SU-DHL-6 (cell line): ENCODE data around the gene LRRTM4.
"Not testable (repeated sequence)": the region's sequence is repeated elsewhere in the genome, so short reads cannot be mapped to it uniquely, and the experiment has no call there.

Source experiments
- H2AFZ ChIP-seq: fragments of 200-600 bp; sonication (generic); 2 replicates; pipeline ENCODE4 v1.6.1; 2014; ENCODE audit warnings: low read depth, mild to moderate bottlenecking, moderate library complexity, mixed read lengths, antibody characterized with exemption, low read length; ENCODE audit not compliant: severe bottlenecking
- H3F3A ChIP-seq: fragments of 200-600 bp; shearing (Covaris generic); 2 replicates; pipeline ENCODE4 v1.6.0; 2016; ENCODE audit warnings: antibody characterized with exemption, mild to moderate bottlenecking; ENCODE audit not compliant: insufficient read depth
- H3K27ac ChIP-seq: fragments of 200-600 bp; sonication (generic); 2 replicates; pipeline ENCODE4 v1.5.1; 2016; ENCODE audit warnings: low read depth, mild to moderate bottlenecking, low read length, moderate library complexity, mixed read lengths
- H3K27me3 ChIP-seq: fragments of 200-600 bp; sonication (generic), shearing (Covaris generic); 2 replicates; pipeline ENCODE4 v1.6.0; 2014; ENCODE audit warnings: mild to moderate bottlenecking, low read length
- H3K36me3 ChIP-seq: fragments of 200-600 bp; sonication (generic); 2 replicates; pipeline ENCODE4 v1.6.1; 2014; ENCODE audit warnings: mild to moderate bottlenecking, low read length, mixed read lengths
- H3K4me2 ChIP-seq: fragments of 300-600, 200-600 bp; shearing (Covaris generic), sonication (generic); 2 replicates; pipeline ENCODE4 v1.6.0; 2014; ENCODE audit warnings: low read length, low read depth, mild to moderate bottlenecking; ENCODE audit not compliant: poor library complexity, severe bottlenecking
- H3K4me3 ChIP-seq: fragments of 200-600 bp; sonication (generic); 2 replicates; pipeline ENCODE4 v1.5.1; 2014; ENCODE audit warnings: antibody characterized with exemption, low read length, mild to moderate bottlenecking, mixed read lengths; ENCODE audit not compliant: insufficient read depth, poor library complexity, severe bottlenecking
- H3K79me2 ChIP-seq: fragments of 200-600 bp; sonication (generic); 2 replicates; pipeline ENCODE4 v1.6.1; 2014; ENCODE audit warnings: mild to moderate bottlenecking, low read length, moderate library complexity; ENCODE audit not compliant: insufficient read depth
- H3K9ac ChIP-seq: fragments of 200-600 bp; sonication (generic); 2 replicates; pipeline ENCODE4 v1.7.0; 2014; ENCODE audit warnings: mild to moderate bottlenecking, low read length
- H3K9me2 ChIP-seq: fragments of 200-600 bp; sonication (generic); replicated peaks from 2 replicates; pipeline ENCODE4 v1.6.1; 2014; ENCODE audit warnings: low read length; ENCODE audit not compliant: insufficient read depth
- H3K9me3 ChIP-seq: fragments of 200-600 bp; sonication (generic); 2 replicates; pipeline ENCODE4 v1.6.1; 2014; ENCODE audit warnings: low read length, mixed read lengths; ENCODE audit not compliant: insufficient read depth
- H4K20me1 ChIP-seq: fragments of 200-600 bp; sonication (generic); 2 replicates; pipeline ENCODE4 v1.6.1; 2014; ENCODE audit warnings: low read depth, mild to moderate bottlenecking, antibody characterized with exemption, low read length, moderate library complexity, mixed read lengths
- EZH2phosphoT487 ChIP-seq: fragments of 200-600 bp; sonication (generic), shearing (Covaris generic); conservative IDR thresholded peaks from 2 replicates; pipeline ENCODE4 v1.6.1; 2018; ENCODE audit warnings: mild to moderate bottlenecking, antibody characterized with exemption, low read length, moderate library complexity, mixed read lengths
- TF ChIP-seq, protein P1 (sequence below): fragments of 200-600 bp; sonication (generic); IDR thresholded peaks from one replicate; pipeline ENCODE4 v1.5.1; 2017; ENCODE audit warnings: antibody characterized with exemption, mild to moderate bottlenecking, low read length, moderate library complexity; ENCODE audit not compliant: insufficient read depth, poor library complexity, severe bottlenecking

The LRRTM4 gene

DNA sequence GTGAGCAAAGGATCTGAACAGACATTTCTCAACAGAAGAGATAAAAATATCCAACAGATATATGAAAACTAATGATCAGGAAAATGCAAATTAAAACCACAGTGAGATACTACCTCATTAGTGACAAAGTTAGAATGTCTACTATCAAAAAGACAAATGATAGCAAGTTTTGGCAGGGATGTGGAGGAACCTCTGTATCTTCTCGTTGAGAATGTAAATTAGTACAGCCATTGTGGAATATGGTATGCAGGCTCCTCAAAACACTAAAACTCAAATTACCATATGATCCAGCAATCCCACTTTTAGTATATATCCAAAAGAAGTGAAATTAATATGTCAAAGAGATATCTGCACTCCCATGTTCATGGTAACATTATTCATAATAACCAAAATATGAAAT, 427.1 kb downstream of the LRRTM4 start:
- no peaks in the 10 kb centered on the region for H3K9me3 ChIP-seq
- H2AFZ ChIP-seq = no peak overlapping the region
- no peak overlapping the region for H3K9ac ChIP-seq
- no peaks in the 10 kb centered on the region for H3K79me2 ChIP-seq
- no peak overlapping the region for H3K27ac ChIP-seq
- no peak for TF ChIP-seq EZH2phosphoT487
- TF ChIP-seq, protein P1, sequence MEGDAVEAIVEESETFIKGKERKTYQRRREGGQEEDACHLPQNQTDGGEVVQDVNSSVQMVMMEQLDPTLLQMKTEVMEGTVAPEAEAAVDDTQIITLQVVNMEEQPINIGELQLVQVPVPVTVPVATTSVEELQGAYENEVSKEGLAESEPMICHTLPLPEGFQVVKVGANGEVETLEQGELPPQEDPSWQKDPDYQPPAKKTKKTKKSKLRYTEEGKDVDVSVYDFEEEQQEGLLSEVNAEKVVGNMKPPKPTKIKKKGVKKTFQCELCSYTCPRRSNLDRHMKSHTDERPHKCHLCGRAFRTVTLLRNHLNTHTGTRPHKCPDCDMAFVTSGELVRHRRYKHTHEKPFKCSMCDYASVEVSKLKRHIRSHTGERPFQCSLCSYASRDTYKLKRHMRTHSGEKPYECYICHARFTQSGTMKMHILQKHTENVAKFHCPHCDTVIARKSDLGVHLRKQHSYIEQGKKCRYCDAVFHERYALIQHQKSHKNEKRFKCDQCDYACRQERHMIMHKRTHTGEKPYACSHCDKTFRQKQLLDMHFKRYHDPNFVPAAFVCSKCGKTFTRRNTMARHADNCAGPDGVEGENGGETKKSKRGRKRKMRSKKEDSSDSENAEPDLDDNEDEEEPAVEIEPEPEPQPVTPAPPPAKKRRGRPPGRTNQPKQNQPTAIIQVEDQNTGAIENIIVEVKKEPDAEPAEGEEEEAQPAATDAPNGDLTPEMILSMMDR = no peak
- H3K9me2 ChIP-seq = no peaks in the 10 kb centered on the region
- H3K4me3 ChIP-seq = no peak overlapping the region
- no peaks in the 10 kb centered on the region for H3F3A ChIP-seq
- no peaks in the 10 kb centered on the region for H4K20me1 ChIP-seq
- no peaks in the 10 kb centered on the region for H3K36me3 ChIP-seq
- no peak overlapping the region for H3K4me2 ChIP-seq
- H3K27me3 ChIP-seq = no peaks in the 10 kb centered on the region

DNA sequence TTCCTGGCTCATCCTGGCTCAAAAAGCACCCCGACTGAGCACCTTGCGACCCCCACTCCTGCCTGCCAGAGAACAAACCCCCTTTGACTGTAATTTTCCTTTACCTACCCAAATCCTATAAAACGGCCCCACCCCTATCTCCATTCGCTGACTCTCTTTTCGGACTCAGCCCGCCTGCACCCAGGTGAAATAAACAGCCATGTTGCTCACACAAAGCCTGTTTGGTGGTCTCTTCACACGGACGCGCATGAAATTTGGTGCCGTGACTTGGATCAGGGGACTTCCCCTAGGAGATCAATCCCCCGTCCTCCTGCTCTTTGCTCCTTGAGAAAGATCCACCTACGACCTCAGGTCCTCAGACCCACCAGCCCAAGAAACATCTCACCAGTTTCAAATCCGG, 433.8 kb downstream of the LRRTM4 start:
- H3K4me3 ChIP-seq, H3F3A ChIP-seq, H3K27me3 ChIP-seq, H3K9ac ChIP-seq, H3K79me2 ChIP-seq, H3K9me3 ChIP-seq, H3K9me2 ChIP-seq, H3K4me2 ChIP-seq, H4K20me1 ChIP-seq, H3K27ac ChIP-seq, H2AFZ ChIP-seq: not testable (repeated sequence)
- peaks cover 12% of the 10 kb centered on the region for H3K36me3 ChIP-seq

DNA sequence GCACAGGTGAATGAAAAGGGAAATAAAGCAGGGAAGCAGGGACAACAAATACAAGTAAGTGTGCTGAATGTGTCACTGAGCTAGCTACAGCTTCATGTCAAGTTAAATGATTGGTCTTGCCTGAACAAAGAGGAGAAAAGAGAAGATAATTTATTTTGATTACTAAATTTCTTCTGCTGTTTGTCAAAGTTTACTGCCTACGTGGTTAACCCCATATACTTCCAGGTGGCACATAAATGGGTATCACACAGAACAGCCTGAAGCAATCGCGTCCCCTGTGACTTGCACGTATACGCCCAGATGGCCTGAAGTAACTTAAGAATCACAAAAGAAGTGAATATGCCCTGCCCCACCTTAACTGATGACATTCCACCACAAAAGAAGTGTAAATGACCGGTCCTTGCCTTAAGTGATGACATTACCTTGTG, 434.2 kb downstream of the LRRTM4 start:
- H3K9me3 ChIP-seq = no peaks in the 10 kb centered on the region
- peaks cover 15% of the 10 kb centered on the region for H3K36me3 ChIP-seq
- no peak overlapping the region for H3K27ac ChIP-seq
- no peaks in the 10 kb centered on the region for H3K9me2 ChIP-seq
- TF ChIP-seq, protein P1 = no peak
- TF ChIP-seq EZH2phosphoT487 = no peak
- H3K79me2 ChIP-seq = peaks cover 5% of the 10 kb centered on the region; the same call in 1 of the 2 replicates
- no peaks in the 10 kb centered on the region for H4K20me1 ChIP-seq
- H3K27me3 ChIP-seq = no peaks in the 10 kb centered on the region
- H3K9ac ChIP-seq = no peak overlapping the region
- H3K4me2 ChIP-seq = no peak overlapping the region
- no peak overlapping the region for H2AFZ ChIP-seq
- peaks cover 8% of the 10 kb centered on the region for H3F3A ChIP-seq
- no peak overlapping the region for H3K4me3 ChIP-seq

DNA sequence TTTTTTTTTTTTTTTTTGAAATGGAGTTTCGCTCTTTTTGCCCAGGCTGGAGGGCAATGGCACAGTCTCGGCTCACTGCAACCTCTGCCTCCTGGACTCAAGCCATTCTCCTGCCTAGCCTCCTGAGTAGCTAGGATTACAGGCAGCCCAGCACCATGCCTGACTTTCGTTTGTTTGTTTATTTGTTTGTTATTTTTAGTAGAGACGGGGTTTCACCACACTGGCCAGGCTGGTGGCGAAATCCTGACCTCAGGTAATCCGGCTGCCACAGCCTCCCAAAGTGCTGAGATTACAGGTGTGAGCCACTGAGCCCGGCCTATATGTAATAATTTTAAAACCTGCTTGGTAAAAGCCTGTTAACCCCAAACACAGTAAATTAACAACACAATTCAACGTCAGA, 435.7 kb downstream of the LRRTM4 start:
- Histone ChIP-seq H3K27ac (peak overlapping the region; percentile 11; the same call in 1 of the 2 replicates), H3F3A (peaks cover 12% of the 10 kb centered on the region), H3K4me3 (no peak overlapping the region), H3K27me3 (no peaks in the 10 kb centered on the region), H3K79me2 (peaks cover 16% of the 10 kb centered on the region), H3K4me2 (peak overlapping the region; percentile 34), H3K9ac (no peak overlapping the region), H2AFZ (no peak overlapping the region), H3K9me3 (no peaks in the 10 kb centered on the region), H3K9me2 (no peaks in the 10 kb centered on the region), H4K20me1 (no peaks in the 10 kb centered on the region), H3K36me3 (peaks cover 15% of the 10 kb centered on the region)
- TF ChIP-seq, protein P1 = no peak
- no peak for TF ChIP-seq EZH2phosphoT487
